Gastrocnemius medialis (tissue), 4 donors: ENCODE measurements around the gene NAA10.

Experiments used
- CTCF ChIP-seq, 5 experiments: fragments of 450-650 bp in 3 of 5; fragments of 200-600 bp in 2 of 5; sonication (generic) in 2 of 5; IDR thresholded peaks in 4 of 5; conservative IDR thresholded peaks in 1 of 5; 1 replicate in 4 of 5; 2 replicates in 1 of 5; pipeline ENCODE4 v1.5.1; 2016 to 2019; ENCODE audit warnings: antibody characterized with exemption in 5 of 5, mild to moderate bottlenecking in 3 of 5, moderate library complexity in 3 of 5
- POLR2A ChIP-seq, 2 donors: fragments of 450-650 bp; IDR thresholded peaks; one replicate each; pipeline ENCODE4 v1.6.1; 2017; ENCODE audit warnings: antibody characterized with exemption in 2 of 2, mild to moderate bottlenecking in 2 of 2, moderate library complexity in 2 of 2

- TF ChIP-seq CTCF (IDR thresholded peaks at IDR 0.05 in 4 of 5, conservative IDR thresholded peaks at IDR 0.05 in 1 of 5), result no peak
- no peak for TF ChIP-seq POLR2A (IDR thresholded peaks at IDR 0.05)
Measured at GRCh38 chrX:153968255-153968654, 33.4 kb upstream of the NAA10 start.
